H9 (cell line): ENCODE data around the gene TMEM217. TPM values are rescaled to one million over a fixed set of nuclear protein-coding genes. Genes with fewer than 3 reads are reported as not detected.

Experiments
- DNase-seq: peaks from one replicate; pipeline ENCODE4 v3.0.0-alpha.2; 2017
- H2AFZ ChIP-seq: one replicate; pipeline ENCODE4 v1.6.1; 2013; ENCODE audit warnings: mild to moderate bottlenecking, low read length, control low read depth, moderate library complexity
- H2AK5ac ChIP-seq: 2 replicates; pipeline ENCODE4 v1.6.1; 2013; ENCODE audit warnings: low read length, control low read depth, mixed read lengths; ENCODE audit not compliant: insufficient read length
- H2BK120ac ChIP-seq: one replicate; pipeline ENCODE4 v1.6.1; 2013; ENCODE audit warnings: low read depth, mild to moderate bottlenecking, low read length, control low read depth, inconsistent platforms; ENCODE audit not compliant: poor library complexity, severe bottlenecking
- H2BK12ac ChIP-seq: 2 replicates; pipeline ENCODE4 v1.6.1; 2013; ENCODE audit warnings: low read length, control low read depth, mixed read lengths, low read depth; ENCODE audit not compliant: insufficient read length
- H2BK15ac ChIP-seq: 2 replicates; pipeline ENCODE4 v1.6.1; 2013; ENCODE audit warnings: low read depth, low read length, control low read depth
- H2BK20ac ChIP-seq: one replicate; pipeline ENCODE4 v1.6.1; 2013; ENCODE audit warnings: low read depth, mild to moderate bottlenecking, low read length, control low read depth, inconsistent platforms; ENCODE audit not compliant: poor library complexity, severe bottlenecking
- H2BK5ac ChIP-seq: 2 replicates; pipeline ENCODE4 v1.6.1; 2013; ENCODE audit warnings: low read length, control low read depth, mixed read lengths; ENCODE audit not compliant: insufficient read length
- H3K14ac ChIP-seq: 2 replicates; pipeline ENCODE4 v1.6.1; 2013; ENCODE audit warnings: low read length, control low read depth; ENCODE audit not compliant: insufficient read depth
- H3K18ac ChIP-seq: 2 replicates; pipeline ENCODE4 v1.6.1; 2013; ENCODE audit warnings: low read depth, mild to moderate bottlenecking, mixed read lengths, low read length, control low read depth; ENCODE audit not compliant: insufficient read length
- H3K23ac ChIP-seq: 2 replicates; pipeline ENCODE4 v1.6.1; 2013; ENCODE audit warnings: low read length, control low read depth, mixed read lengths, low read depth; ENCODE audit not compliant: insufficient read length
- H3K23me2 ChIP-seq: 2 replicates; pipeline ENCODE4 v1.6.1; 2013; ENCODE audit warnings: low read depth, mild to moderate bottlenecking, mixed read lengths, low read length, control low read depth; ENCODE audit not compliant: insufficient read length, poor library complexity, severe bottlenecking
- H3K27ac ChIP-seq: 2 replicates; pipeline ENCODE4 v1.5.1; 2013; ENCODE audit warnings: low read length, control low read depth, mixed read lengths, low read depth; ENCODE audit not compliant: insufficient read length
- H3K27me3 ChIP-seq: 2 replicates; pipeline ENCODE4 v1.6.1; 2013; ENCODE audit warnings: low read length, control low read depth, inconsistent platforms; ENCODE audit not compliant: insufficient read depth
- H3K4ac ChIP-seq: 2 replicates; pipeline ENCODE4 v1.6.1; 2013; ENCODE audit warnings: low read depth, mild to moderate bottlenecking, control low read depth, inconsistent platforms, low read length, moderate library complexity
- H3K4me1 ChIP-seq: 2 replicates; pipeline ENCODE4 v1.6.1; 2013; ENCODE audit warnings: low read length, control low read depth, inconsistent platforms; ENCODE audit not compliant: insufficient read depth
- H3K4me2 ChIP-seq: 2 replicates; pipeline ENCODE4 v1.6.1; 2013; ENCODE audit warnings: low read length, control low read depth, mixed read lengths; ENCODE audit not compliant: insufficient read length, insufficient read depth
- H3K56ac ChIP-seq: 2 replicates; pipeline ENCODE4 v1.6.1; 2013; ENCODE audit warnings: low read depth, mild to moderate bottlenecking, mixed read lengths, low read length, control low read depth; ENCODE audit not compliant: insufficient read length
- H3K79me1 ChIP-seq: 2 replicates; pipeline ENCODE4 v1.6.1; 2013; ENCODE audit warnings: low read depth, mild to moderate bottlenecking, moderate library complexity, low read length, control low read depth, inconsistent platforms; ENCODE audit not compliant: insufficient read depth, poor library complexity, severe bottlenecking
- H3K79me2 ChIP-seq: 2 replicates; pipeline ENCODE4 v1.6.1; 2013; ENCODE audit warnings: low read length, control low read depth, inconsistent platforms; ENCODE audit not compliant: insufficient read depth
- H3K9ac ChIP-seq: 2 replicates; pipeline ENCODE4 v1.6.1; 2013; ENCODE audit warnings: low read length, control low read depth, mixed read lengths; ENCODE audit not compliant: insufficient read length; ENCODE audit errors: extremely low read depth
- H3K9me3 ChIP-seq: one replicate; pipeline ENCODE4 v1.6.1; 2013; ENCODE audit warnings: low read depth, low read length, inconsistent platforms; ENCODE audit not compliant: control insufficient read depth
- H3T11ph ChIP-seq: one replicate; pipeline ENCODE4 v1.6.1; 2013; ENCODE audit warnings: mild to moderate bottlenecking, low read length, control low read depth, inconsistent platforms
- H4K20me1 ChIP-seq: one replicate; pipeline ENCODE4 v1.6.1; 2013; ENCODE audit not compliant: control insufficient read depth, insufficient read length, insufficient read depth
- H4K5ac ChIP-seq: 2 replicates; pipeline ENCODE4 v1.6.1; 2013; ENCODE audit warnings: low read depth, mild to moderate bottlenecking, mixed read lengths, low read length, control low read depth; ENCODE audit not compliant: insufficient read length
- H4K8ac ChIP-seq: replicated peaks from 2 replicates; pipeline ENCODE4 v1.6.1; 2013; ENCODE audit warnings: low read length, control low read depth, mixed read lengths, low read depth; ENCODE audit not compliant: insufficient read length
- H4K91ac ChIP-seq: 2 replicates; pipeline ENCODE4 v1.6.1; 2013; ENCODE audit warnings: low read depth, mild to moderate bottlenecking, moderate library complexity, mixed read lengths, low read length, control low read depth; ENCODE audit not compliant: insufficient read length
- H3K27ac Mint-ChIP-seq, 3 experiments: 2 replicates in 2 of 3; 3 replicates in 1 of 3; pipeline ENCODE4 v1.8.0; 2020 to 2021; ENCODE audit warnings: mixed read lengths in 3 of 3, mild to moderate bottlenecking in 1 of 3, moderate library complexity in 1 of 3
- H3K27me3 Mint-ChIP-seq: 2 replicates; pipeline ENCODE4 v1.8.0; 2021; ENCODE audit warnings: low read depth, mild to moderate bottlenecking, moderate library complexity, mixed read lengths
- H3K36me3 Mint-ChIP-seq, 3 experiments: 2 replicates in 2 of 3; 3 replicates in 1 of 3; pipeline ENCODE4 v1.8.0; 2020 to 2021; ENCODE audit warnings: low read depth in 3 of 3, mixed read lengths in 3 of 3; ENCODE audit not compliant: insufficient read depth in 1 of 3
- H3K4me1 Mint-ChIP-seq, 2 experiments: 2 replicates each; pipeline ENCODE4 v1.8.0; 2020; ENCODE audit warnings: mixed read lengths in 2 of 2
- H3K4me3 Mint-ChIP-seq, 2 experiments: 2 replicates in 1 of 2; 3 replicates in 1 of 2; pipeline ENCODE4 v1.8.0; 2020 to 2021; ENCODE audit warnings: mild to moderate bottlenecking in 2 of 2, mixed read lengths in 2 of 2, moderate library complexity in 1 of 2
- H3K9me3 Mint-ChIP-seq, 2 experiments: 2 replicates in 1 of 2; 3 replicates in 1 of 2; pipeline ENCODE4 v1.8.0; 2020; ENCODE audit warnings: mild to moderate bottlenecking in 2 of 2, mixed read lengths in 2 of 2, moderate library complexity in 1 of 2
- CTCF ChIP-seq: fragments of 200-600 bp; sonication (generic); conservative IDR thresholded peaks from 3 replicates; pipeline ENCODE4 v1.8.0; 2021; ENCODE audit warnings: antibody characterized with exemption, mild to moderate bottlenecking
- WGBS: extraction: QIAGEN DNeasy Blood & Tissue Kit; methylation state at CpG from one replicate; pipeline ENCODE4 v1.1.7; 2013; ENCODE audit warnings: missing lambda C conversion rate, low lambda C conversion rate, mixed read lengths; ENCODE audit not compliant: insufficient read length; ENCODE audit errors: extremely low coverage; 5-methylcytosine and 5-hydroxymethylcytosine counted together
- total RNA-seq: library from RNA; stranded (reverse); gene quantifications from 2 replicates; pipeline ENCODE4 v1.2.1, GENCODE V29; 2021

Gene TMEM217
- total RNA-seq, 1 experiment from 2014 or later: 1.1 TPM

GRCh38 chr6:37209461-37210205 is 48.3 kb downstream of the TMEM217 start:
- Mint-ChIP-seq H3K27me3 (no peaks in the 10 kb centered on the region), H3K4me3 (no peak overlapping the region), H3K4me1 (peaks cover 2 to 5% of the 10 kb centered on the region in 2 experiments), H3K36me3 (no peaks in the 10 kb centered on the region), H3K9me3 (peaks cover 0 to 2% of the 10 kb centered on the region in 2 experiments; a peak in 1 of 5 replicates), H3K27ac (no peak overlapping the region)
- Histone ChIP-seq H4K5ac (no peak overlapping the region), H3K79me2 (no peaks in the 10 kb centered on the region), H4K91ac (no peak overlapping the region), H4K8ac (no peak overlapping the region), H2BK120ac (no peak overlapping the region), H3K23ac (no peak overlapping the region), H2AK5ac (no peak overlapping the region), H3K9me3 (no peaks in the 10 kb centered on the region), H3K23me2 (no peaks in the 10 kb centered on the region), H3K79me1 (no peaks in the 10 kb centered on the region), H2BK20ac (no peak overlapping the region), H2BK15ac (no peak overlapping the region), H3K9ac (no peak overlapping the region), H3K18ac (no peak overlapping the region), H2AFZ (no peak overlapping the region), H3K56ac (no peak overlapping the region), H3K4ac (no peak overlapping the region), H2BK12ac (no peak overlapping the region), H3K27ac (no peak overlapping the region), H3K14ac (no peak overlapping the region), H4K20me1 (no peaks in the 10 kb centered on the region), H3K27me3 (no peaks in the 10 kb centered on the region), H3T11ph (no peak overlapping the region), H3K4me1 (no peaks in the 10 kb centered on the region; the same call in 1 of the 2 replicates), H2BK5ac (no peak overlapping the region), H3K4me2 (no peak overlapping the region)
- TF ChIP-seq CTCF: no peak
- no peak for DNase-seq
- no CpG with 5 or more reads among the region's 12 CpGs for WGBS
